Activated B cell treated with CpG ODN at 0.5 μM for 24 hours (primary cell): ENCODE measurements around the gene CTNNA2. TPM values are rescaled to one million over a fixed set of nuclear protein-coding genes. Genes with fewer than 3 reads are reported as not detected.

Source experiments
- ATAC-seq: fragments of 200-7000 bp; cut with Tn5 transposase; one replicate; pipeline ENCODE4 v1.10.0; 2021; ENCODE audit warnings: low read depth, mild to moderate bottlenecking, moderate library complexity
- CTCF ChIA-PET: fragments of 350-600 bp; sonication (Branson Sonifier 250); formaldehyde crosslinking; loops from one replicate; lab custom pipeline; 2021; ENCODE audit warnings: antibody characterized with exemption; lab: Charles Lee
- POLR2A ChIA-PET: fragments of 350-600 bp; sonication (Branson Sonifier 250); formaldehyde crosslinking; loops from one replicate; lab custom pipeline; 2021; ENCODE audit warnings: antibody characterized with exemption; lab: Charles Lee
- DNase-seq: peaks from one replicate; pipeline ENCODE4 v3.0.0; 2022
- H3K27ac Mint-ChIP-seq: one replicate; pipeline ENCODE4 v1.8.0; 2020; ENCODE audit warnings: mixed read lengths
- H3K27me3 Mint-ChIP-seq: one replicate; pipeline ENCODE4 v1.8.0; 2021; ENCODE audit warnings: mixed read lengths
- H3K36me3 Mint-ChIP-seq: one replicate; pipeline ENCODE4 v1.8.0; 2021; ENCODE audit warnings: low read depth, mixed read lengths
- H3K4me1 Mint-ChIP-seq: one replicate; pipeline ENCODE4 v1.8.0; 2021; ENCODE audit warnings: mixed read lengths
- H3K4me3 Mint-ChIP-seq: one replicate; pipeline ENCODE4 v1.8.0; 2020; ENCODE audit warnings: mild to moderate bottlenecking, mixed read lengths
- H3K9me3 Mint-ChIP-seq: one replicate; pipeline ENCODE4 v1.8.0; 2020; ENCODE audit warnings: mixed read lengths
- CTCF ChIP-seq: fragments of 200-600 bp; IDR thresholded peaks from one replicate; pipeline ENCODE4 v1.8.0; 2022; ENCODE audit warnings: antibody characterized with exemption, mild to moderate bottlenecking
- intact Hi-C: fragments of 100-400 bp; cut with micrococcal nuclease; formaldehyde crosslinking; loops from one replicate; pipeline ENCODE4 v1.15.1; 2024
- total RNA-seq: library from RNA; stranded (reverse); gene quantifications from 2 replicates; pipeline ENCODE4 v1.2.3, GENCODE V29; 2022

Gene CTNNA2
- total RNA-seq, 1 donor from 2014 or later, result not detected

- H3K4me3 Mint-ChIP-seq, result no peak overlapping the region
- intact Hi-C loops, result no loop called here
- no peaks in the 10 kb centered on the region for H3K27me3 Mint-ChIP-seq
- H3K9me3 Mint-ChIP-seq, result peaks cover 13% of the 10 kb centered on the region
- no peaks in the 10 kb centered on the region for H3K36me3 Mint-ChIP-seq
- no peak overlapping the region for H3K27ac Mint-ChIP-seq
- ChIA-PET POLR2A (no interaction called here), CTCF (no interaction called here)
- ATAC-seq (no peak), DNase-seq (no peak)
- no peaks in the 10 kb centered on the region for H3K4me1 Mint-ChIP-seq
- TF ChIP-seq CTCF, result no peak
These were observed 720.5 kb downstream of the CTNNA2 start for GRCh38 chr2:80233333-80233732.

- Mint-ChIP-seq H3K4me3 (no peak overlapping the region), H3K9me3 (peaks cover 6% of the 10 kb centered on the region), H3K36me3 (no peaks in the 10 kb centered on the region), H3K27ac (no peak overlapping the region), H3K27me3 (no peaks in the 10 kb centered on the region), H3K4me1 (no peaks in the 10 kb centered on the region)
- no peak for ATAC-seq
- no peak for TF ChIP-seq CTCF
- ChIA-PET POLR2A (no interaction called here), CTCF (no interaction called here)
- intact Hi-C loops, result no loop called here
- no peak for DNase-seq
These were observed 726.0 kb downstream of the CTNNA2 start for GRCh38 chr2:80238692-80239469.

GRCh38 chr2:80242355-80242910 lies 729.6 kb downstream of the CTNNA2 start:
- no peaks in the 10 kb centered on the region for H3K4me1 Mint-ChIP-seq
- DNase-seq, result no peak
- no peak for ATAC-seq
- H3K36me3 Mint-ChIP-seq, result no peaks in the 10 kb centered on the region
- no peaks in the 10 kb centered on the region for H3K27me3 Mint-ChIP-seq
- no peak overlapping the region for H3K27ac Mint-ChIP-seq
- H3K4me3 Mint-ChIP-seq, result no peak overlapping the region
- H3K9me3 Mint-ChIP-seq, result peaks cover 3% of the 10 kb centered on the region
- ChIA-PET CTCF (no interaction called here), POLR2A (no interaction called here)
- TF ChIP-seq CTCF, result no peak
- intact Hi-C loops, result no loop called here

GRCh38 chr2:80244905-80245584 lies 732.2 kb downstream of the CTNNA2 start:
- H3K4me3 Mint-ChIP-seq, result no peak overlapping the region
- H3K27me3 Mint-ChIP-seq, result no peaks in the 10 kb centered on the region

More at GRCh38 chr2:80244905-80245584, 732.2 kb downstream of the CTNNA2 start:
- H3K4me1 Mint-ChIP-seq, result no peaks in the 10 kb centered on the region
- peaks cover 5% of the 10 kb centered on the region for H3K9me3 Mint-ChIP-seq
- ATAC-seq (no peak), DNase-seq (no peak)
- no peaks in the 10 kb centered on the region for H3K36me3 Mint-ChIP-seq
- CTCF ChIA-PET, result no interaction called here
- POLR2A ChIA-PET, result no interaction called here
- no peak overlapping the region for H3K27ac Mint-ChIP-seq
- TF ChIP-seq CTCF, result no peak
- intact Hi-C loops, result no loop called here
